GM18867 (cell line): ENCODE data around the gene C20orf202.

Experiments used
- ATAC-seq: cut with Tn5 transposase; IDR thresholded peaks from one replicate; pipeline ENCODE4 v1.9.1; 2021; ENCODE audit warnings: mild to moderate bottlenecking, moderate library complexity; ENCODE audit not compliant: unreplicated experiment

The C20orf202 gene

DNA sequence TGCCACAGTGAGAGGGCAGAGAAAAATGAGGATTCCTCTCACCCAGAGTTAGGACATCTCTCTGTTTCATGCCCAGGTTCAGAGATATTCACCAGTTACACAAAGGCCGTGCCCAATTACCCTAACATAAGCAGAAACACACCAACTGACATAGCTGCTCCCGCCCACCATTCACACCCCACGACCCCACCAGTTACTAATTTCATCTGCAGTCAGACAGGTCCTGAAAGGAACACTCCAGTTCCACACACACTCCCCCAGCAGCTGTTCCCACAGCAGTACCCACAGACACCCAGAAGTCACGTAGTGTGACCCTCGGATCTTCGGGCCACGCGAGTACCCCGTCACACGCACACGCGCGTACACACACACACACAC is 19.0 kb upstream of the C20orf202 start:
- no peak for ATAC-seq

DNA sequence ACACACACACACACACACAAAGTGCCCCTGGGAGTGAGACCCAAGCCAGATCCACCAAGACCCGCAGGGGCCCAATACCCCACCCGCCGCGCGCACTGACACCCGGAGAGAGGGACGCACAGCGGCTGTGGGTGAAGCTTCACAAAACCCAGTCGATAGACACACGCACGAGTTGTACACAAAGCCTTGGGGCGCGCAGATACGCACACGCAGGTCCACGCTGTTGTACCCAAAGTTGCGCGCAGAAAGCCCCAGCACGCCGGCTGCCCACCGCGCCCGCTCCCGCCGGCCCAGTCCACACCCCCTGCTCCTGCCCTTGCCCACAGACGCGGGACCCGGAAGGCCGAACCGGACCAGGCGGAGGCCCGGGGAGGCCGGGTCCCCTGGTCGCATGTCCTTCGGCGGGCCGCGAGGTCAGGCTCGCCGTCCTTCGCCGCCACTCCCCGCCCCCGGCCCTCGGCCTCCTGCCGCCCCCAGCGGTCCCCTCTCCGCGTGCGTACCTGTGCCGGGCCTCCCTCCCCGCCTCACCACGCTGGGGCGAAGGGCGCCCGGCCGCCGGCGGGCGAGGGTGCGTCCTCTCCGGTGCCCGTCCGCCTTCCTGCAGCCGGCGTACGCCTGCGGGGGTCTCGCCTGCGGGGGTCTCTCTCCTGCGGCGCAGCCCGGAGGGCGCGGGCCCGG is 18.5 kb upstream of the C20orf202 start, which contains the start of gene TMEM74B:
Gene TMEM74B, minus strand, starts transcription at position 344 of the 678 bp plus-strand sequence. CDS start 1,180 bp downstream, outside the sequence.
- no peak for ATAC-seq

DNA sequence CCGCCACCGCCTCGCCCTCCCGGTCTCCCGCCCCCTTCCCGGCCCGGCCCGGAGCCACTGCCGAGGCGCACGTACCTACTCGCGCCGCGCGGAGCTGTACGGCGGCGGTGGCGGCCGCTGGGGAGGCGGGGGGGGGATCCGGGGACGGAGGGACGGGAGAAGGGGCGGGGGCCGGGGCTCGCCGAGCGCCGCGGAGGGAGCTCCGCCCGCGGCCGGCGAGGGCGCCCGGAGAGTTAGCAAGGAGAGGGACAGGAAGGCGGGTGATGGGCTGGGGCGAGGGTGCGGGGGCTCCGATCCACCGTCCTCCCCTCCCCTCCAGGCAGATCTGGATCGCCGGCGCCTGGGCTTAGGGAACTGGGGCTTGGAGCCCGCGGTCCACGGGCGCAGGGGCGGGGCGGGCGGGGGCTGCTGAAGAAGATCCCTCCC is 17.9 kb upstream of the C20orf202 start:
- ATAC-seq: no peak

DNA sequence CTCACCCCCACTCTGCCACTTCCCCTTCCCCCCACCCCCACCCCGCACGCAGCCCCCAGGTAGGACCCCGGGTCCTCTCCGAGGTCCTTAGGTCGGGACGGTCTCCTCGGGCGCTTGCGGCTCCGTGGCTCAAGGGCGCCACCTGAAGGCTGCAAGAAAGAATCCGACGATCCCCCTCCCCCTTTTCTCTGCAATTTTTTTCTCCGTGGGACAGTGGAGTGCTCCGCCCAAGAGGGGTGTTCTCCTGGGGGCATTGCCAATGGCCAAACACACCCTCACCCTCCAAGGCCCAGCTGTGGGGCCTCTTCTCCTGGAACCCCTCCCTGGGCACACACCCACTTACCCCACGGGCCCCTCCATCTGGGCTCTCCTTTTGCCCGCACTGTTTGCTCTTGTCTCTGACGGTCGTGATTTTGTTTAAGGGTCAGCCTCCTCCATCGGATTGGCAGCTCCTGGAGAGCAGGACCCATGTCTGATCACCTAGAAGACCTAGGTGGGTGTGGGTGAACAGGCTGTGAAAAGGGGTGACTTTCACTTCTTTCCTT is 17.4 kb upstream of the C20orf202 start:
- ATAC-seq: no peak

DNA sequence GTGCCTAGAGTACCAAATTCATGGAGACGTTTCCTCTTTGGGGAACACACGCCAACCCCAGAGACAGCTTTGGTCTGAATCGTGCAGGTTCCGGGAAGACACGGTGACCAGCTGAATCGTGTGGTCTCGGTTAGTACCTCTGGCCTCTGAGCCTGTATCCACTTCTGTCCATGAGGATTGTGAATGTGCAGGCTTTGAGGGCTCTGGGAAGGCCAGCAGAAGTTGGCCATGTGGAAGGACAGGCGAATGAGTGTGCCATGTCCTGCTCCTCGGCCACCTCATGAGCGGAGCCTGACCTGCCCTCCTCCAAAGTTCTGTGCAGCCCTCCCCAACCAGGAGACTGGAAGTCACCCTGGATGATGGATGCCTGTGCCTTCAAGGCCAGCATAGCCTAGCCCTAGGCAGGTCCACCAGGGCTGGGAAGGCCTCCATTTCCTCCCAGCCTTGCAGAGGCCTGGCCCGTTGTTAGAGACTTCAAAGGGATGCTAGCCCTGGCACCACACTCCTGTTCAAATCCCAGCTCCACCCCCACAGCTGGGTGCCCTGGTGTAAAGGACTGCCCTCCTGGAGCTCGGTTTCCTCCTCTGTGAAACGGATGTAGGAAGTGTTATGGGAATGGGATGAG is 16.8 kb upstream of the C20orf202 start:
- ATAC-seq: no peak

DNA sequence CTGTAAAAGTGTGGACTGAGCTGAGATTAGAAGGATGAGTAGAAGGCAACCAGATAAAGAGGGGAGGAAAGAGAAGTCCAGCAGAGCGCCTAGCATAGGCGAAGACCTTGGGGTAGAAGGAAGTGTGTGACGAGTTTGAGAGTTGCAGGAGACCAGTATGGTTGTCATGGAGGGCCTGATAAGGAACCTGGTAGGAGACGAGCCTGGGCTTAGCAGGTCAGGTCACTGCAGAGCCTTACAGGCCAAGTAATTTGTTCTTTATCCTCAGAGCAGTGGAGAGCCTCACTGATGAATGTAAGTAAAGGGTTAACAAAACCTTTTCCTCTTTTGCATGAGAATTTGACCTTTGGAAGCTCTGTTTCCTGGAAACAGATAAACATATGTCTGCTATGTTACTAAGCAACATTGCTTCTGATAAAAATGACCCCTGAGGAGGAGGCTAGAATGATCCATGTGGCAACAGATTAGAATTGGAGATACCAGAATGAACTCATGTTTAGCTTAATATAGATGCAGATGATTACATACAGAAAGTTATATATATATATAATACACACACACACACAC is 15.6 kb upstream of the C20orf202 start:
- no peak for ATAC-seq

DNA sequence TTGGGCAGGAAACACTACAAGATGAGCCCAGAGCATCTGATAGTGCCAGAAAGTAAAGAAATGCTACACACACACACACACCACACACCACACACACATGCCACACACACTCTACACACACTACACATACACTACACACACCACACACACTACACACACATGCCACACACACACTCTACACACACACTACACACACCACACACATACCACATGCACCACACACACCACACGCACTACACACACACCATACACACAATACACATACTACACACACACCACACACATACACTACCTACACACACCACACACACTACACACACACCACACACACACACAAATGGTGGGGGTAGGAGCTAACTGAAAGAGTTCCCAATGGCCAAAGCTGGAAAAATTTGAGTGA is 14.9 kb upstream of the C20orf202 start:
- no peak for ATAC-seq

DNA sequence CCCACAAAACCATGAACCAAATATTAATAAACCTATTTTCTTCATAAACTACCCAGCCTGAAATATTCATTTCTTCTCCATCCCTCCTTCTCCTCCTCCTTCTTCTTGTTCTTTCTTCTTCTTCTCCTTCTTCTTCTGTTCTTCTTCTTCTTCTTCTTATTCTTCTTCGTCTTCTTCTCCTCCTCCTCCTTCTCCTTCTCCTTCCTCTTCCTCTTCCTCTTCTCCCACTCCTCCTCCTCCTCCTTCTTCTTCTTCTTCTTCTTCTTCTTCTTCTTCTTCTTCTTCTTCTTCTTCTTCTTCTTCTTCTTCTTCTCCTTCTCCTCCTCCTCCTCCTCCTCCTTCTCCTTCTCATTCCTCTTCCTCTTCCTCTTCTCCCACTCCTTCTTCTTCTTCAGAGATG is 13.4 kb upstream of the C20orf202 start:
- no peak for ATAC-seq

DNA sequence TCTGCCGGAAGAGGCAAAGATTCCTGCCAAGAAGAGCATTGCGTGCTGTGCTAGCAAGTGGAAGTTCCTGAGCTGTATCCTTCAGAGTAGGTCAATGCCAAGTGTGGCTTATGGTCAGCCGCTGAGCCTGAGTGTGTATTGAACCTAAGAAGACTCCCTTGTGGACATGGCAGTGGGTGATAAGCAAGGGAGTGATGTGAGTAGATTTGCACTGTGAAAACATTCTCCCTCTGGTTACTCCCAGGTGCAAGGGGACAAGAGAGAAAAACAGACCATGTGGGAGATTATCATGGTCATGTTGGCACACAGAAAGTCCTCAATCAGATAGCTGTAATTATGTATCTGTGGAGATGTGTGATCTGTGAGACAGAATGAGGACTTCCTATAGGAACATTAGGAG is 12.4 kb upstream of the C20orf202 start:
- ATAC-seq: no peak

DNA sequence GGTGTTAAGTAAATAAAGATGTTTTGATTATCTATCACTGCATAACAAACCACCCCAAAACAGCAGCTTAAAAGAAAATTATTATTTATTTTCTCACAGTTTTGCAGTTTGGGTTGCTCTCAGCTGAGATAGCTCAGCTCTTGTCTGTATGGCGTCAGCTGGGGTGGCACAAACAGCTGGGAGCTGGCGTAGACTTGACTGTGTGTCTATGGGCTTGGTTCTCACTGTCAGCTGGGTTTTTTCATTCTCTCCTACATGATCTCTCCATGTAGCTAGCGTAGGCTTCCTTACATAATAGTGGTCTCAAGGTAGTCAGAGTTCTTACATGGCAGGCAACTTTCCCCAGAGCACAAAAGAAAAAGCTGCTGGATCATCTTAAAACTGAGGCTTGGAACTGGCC is 12.0 kb upstream of the C20orf202 start:
- ATAC-seq: no peak

DNA sequence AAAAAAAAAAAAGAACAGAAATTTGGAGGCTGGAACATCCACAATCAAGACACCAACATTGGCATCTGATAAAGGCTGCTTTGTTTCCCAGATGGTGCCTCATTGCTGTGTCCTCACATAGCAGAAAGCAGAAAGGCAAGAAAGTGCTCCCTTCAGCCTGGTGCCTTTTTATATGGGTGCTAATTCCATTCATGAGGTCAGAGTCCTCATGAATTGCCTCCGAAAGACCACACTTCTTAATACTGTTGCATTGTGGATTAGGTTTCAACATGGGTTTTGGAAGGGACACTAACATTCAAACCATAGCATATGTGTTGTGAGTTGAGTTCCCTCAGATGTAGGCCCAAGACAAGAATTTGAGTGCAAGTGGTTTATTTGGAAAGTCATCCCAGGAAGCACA is 8.0 kb upstream of the C20orf202 start:
- ATAC-seq: no peak

DNA sequence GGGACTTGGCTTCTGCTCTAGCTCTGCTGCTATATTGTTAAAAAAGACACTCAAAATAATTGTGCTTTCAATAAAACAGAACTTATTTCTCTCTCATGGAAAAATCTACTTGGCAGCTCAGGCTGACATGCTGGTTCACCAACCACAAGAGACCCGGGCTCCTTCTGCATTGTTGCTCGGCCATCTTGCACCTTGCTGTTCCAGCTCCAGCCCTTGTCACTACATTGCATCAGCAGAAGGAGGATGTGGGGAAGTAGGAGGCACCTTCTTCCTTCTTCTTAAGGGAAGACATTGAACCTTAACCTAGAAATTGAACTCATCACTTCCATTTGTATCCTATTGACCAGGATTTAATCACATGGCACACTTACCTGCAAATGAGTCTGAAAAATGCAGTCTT is 6.6 kb upstream of the C20orf202 start:
- no peak for ATAC-seq

DNA sequence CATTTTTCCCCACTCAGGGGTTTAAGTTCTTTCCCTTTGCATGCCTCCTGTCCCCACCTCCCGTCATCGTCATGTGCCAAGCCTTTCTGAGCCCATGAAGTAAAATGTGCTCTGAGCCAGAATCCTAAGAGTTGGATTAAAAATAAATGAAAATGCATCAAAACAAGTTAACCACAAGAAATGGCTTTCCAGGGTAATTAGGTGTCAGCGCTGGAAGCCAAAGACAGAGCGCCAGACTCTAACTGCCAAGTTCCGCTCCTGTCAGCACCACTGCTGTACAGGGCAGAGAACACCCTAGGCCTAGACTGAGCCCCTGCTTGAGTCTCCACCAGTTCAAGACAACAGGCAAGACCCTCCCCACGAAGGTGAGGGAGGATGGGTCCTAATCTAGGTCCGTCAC is 5.5 kb upstream of the C20orf202 start:
- no peak for ATAC-seq

DNA sequence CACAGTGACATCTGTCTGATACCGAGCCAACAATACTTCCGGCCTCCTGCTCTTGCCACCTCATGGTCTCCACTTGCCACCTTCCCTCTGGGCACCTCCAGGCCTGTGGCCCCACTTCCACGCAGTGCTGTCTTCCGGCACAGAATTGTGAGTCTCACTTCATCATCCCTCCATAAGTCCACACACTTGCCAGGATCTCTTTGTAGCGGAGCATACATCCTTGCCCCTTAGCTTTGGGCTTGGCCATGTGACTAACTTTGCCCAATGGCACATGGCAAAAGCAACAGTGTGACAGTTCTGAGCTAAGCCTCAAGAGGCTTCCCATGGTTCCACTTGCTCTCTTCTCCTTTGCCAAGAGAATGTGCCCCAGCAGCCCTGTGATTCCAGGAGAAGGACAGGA is 4.5 kb upstream of the C20orf202 start:
- ATAC-seq: no peak

DNA sequence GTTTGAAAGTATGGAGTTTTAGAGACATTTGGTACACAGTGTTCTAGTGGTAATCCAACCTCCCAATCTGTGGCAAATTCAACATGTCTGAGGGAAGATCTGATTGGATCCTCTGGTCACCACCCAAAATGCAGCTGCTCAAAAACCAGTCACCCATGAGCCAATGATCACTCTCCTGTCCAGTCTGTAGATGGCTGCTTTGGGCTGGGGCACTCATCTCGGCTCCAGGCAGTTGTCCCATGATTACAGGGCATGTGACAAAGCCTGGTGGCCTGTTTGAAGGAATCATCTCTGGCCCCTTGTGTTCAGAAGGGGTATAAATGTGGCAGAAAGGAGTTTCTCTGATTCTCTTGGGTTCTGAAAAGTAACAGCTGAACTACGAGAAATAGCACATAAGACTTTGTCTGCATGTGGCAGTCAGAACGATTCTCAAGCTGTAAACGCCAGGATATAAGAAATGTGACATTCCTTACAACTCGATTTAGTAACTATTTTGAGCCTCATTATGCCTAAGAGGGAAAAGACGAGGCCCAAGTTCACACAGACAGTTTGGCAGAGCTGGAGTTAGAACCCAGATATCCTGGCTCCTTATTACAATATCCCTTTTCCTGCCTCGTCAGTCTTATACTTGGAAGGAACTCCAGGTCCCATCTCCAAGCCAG is 3.9 kb upstream of the C20orf202 start:
- no peak for ATAC-seq

DNA sequence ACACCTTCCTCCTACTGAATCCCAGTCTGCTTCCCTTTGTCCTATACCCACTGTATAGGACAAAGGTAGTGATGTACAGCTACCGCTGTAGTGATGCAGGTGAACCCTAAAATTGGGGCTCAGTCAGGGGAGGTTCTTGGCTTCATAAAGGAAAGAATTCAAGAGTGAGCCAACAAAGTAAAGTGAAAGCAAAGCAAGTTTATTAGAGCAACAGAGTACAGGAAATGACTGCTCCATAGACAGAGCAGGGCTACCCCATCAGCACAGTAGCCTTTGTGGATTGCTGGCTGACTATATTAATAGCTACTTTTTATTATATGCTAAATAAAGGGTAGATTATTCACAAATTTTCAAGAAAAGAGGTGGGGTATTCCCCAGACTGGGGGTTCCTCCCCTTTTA is 3.3 kb upstream of the C20orf202 start:
- ATAC-seq: no peak

DNA sequence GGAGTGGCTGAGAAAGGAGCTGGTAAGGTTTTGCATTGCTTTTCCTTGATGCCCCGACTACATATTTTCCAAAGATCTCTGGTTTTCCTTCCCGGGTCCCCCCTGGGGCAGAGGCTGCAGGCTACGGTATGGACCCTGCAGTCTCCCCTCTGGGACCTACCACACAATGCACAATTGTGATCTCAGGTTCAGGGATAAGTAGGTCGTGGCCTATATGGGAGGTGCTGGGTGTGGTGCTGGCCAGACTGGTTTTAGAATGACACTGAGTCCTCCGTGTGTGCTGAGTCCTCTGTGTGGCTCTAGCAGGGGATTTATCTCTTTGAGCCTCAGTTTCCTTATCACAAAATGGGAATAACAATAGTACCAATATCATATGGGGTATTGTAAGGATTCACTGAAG is 376 bp downstream of the C20orf202 start:
- ATAC-seq: no peak

DNA sequence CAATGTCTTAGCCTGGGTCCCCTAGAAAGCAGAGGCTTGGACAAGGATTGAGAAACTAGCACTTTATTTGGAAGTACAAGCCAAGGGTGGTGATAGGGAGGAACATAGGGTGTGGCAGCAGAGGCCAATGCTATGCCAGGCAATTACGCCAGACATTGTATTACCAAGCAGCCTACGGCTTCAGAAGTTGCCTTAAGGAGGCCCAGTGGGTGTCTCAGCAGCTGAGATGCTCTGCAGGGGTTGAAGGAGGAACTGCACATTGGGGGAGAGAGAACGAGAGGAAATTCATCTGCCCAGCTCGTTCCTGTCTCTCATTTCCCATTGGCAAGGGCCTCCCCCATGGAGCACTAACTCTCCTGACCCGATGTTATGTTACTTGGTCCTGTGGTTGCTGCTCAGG is 859 bp downstream of the C20orf202 start:
- no peak for ATAC-seq

DNA sequence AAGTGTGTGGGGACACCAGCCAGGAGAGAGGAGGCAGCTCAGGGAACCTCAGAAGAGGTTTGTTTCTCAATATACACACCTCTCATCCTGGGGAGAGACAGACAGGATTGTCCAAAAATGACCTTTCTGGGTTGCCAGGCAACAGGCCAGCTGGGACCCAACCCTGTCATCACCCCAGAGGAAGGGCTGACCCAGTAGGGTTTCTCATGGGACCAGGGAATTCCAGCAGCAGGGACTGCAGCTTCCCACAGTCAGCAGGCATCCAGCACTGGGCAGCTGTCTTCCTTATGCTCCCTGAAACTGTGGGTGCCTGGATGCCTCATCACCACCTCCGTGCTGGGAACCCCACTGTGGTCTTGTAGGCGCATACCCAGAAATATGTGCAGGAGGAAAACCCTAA is 1.3 kb downstream of the C20orf202 start:
- no peak for ATAC-seq

DNA sequence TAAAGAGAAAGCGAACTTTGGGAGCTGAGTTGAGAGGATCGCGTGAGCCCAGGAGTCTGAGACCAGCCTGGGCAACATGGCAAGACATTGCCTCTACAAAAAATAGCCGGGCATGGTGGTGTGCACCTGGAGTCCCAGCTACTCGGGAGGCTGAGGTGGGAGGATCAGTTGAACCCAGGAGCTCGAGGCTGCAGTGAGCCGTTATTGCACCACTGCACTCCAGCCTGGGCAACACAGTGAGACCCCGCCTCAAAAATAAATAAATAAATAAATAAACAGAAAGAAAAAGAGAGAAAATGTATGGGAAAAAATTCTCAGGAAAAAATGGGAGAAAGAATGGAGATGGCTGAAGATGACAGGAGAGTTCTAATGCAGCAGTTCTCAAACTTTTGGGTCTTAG is 2.5 kb downstream of the C20orf202 start:
- no peak for ATAC-seq

DNA sequence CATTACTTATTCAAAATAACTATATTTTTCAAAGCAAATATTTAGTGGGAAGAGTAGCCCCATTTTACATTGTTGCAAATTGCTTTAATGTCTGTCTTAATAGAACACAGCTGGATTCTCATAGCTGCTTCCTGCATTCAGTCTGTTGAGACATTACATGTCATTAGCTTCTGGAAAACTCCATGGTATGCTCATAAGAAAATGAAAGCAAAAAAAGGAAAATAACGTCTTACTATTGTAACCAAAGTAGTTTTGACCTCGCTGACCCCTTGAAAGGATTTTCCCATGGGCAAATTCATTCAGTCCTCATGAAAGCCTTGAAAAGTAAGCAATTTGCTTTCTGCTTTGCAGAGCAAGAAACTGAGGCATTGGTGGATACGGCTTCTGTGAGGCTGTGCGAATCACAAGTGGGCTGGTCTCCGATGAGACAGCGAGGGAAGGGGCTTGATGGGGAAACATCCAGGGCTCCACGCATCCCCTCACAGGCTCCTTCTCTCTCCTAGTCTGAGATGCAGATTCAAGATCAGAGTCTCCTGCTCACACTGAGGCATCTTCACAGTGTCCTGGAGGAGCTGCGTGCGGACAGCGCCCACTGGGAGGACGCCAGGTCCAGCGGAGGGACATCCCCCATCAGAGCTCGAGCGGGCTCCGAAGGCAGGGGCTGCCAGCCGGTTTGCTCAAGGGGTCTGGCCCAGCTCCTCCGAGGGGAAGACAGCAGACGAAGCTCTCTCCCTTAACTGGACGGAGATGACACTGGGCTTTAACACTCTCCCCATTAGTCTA is 3.3 kb downstream of the C20orf202 start:
- no peak for ATAC-seq
